ENCODE results near the gene ARHGEF40. TPM values are rescaled to one million over a fixed set of nuclear protein-coding genes. Genes with fewer than 3 reads are reported as not detected.

Gene ARHGEF40
- polyA plus RNA-seq, 4 donors = 69.0 to 102 (median 79.0) TPM

DNA sequence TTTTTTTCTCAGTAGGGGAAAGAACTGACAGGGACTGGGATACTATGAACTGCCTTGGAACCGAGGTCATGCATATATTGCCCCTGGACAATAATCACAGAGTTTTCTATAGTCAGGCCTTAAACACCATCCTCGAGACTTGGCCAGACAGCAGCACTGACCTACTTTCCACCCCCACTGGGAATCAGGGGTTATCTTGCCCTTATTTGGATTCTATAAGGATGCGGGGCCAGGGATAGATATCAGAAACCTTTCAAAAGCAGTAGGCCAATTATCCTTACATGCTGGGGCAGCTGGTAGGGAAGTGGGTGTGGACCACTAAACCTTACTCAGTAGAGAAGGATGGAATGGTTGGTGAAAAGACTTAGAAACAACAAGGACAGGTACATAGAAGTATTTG is 26.3 kb downstream of the ARHGEF40 start:
- no peak for DNase-seq (ENCODE audit: low read depth in 4 of 4, low spot score in 2 of 4)

DNA sequence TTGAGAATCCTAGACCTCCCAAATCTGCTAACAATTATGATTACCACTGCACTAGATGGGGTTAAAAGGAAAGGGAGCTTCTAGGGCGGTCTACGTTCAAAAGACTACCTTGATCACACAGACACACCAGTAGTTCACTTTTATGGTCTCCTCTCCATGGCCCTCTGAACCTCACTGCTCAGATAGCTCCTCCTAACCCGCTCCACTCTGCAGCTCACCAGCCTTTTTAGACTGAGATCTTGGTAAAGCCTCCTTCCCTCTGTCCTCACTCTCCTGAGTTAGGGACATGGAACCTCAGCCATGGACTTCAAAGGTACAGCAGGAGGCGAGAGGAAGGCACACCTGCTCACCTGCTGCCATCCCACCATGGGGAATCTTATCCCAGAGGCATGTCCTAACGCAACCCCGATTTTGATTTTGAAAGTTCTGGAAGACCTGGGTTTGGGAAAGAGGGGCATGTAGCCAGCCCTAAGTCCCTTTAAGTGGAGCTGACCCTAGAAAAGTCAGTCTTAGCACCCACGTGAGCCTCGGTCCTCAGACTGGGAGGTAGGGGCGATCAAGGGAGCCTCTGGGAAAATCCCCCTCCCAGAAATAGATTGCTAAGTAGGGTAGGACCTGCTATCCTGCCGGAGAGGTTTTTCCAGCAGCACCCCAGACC is 27.0 kb downstream of the ARHGEF40 start:
- no peak for DNase-seq (ENCODE audit: low read depth in 4 of 4, low spot score in 2 of 4)

GRCh38 chr14:21097636-21098075 is 27.6 kb downstream of the ARHGEF40 start:
- DNase-seq (ENCODE audit: low read depth in 4 of 4, low spot score in 2 of 4) = no peak

GRCh38 chr14:21098076-21098891 is 28.2 kb downstream of the ARHGEF40 start, which contains the start of gene ZNF219:
Gene ZNF219 (minus strand): TSS chr14:21098655. CDS start chr14:21093591, 5,064 bp downstream.
- DNase-seq (ENCODE audit: low read depth in 4 of 4, low spot score in 2 of 4) = no peak

- DNase-seq (ENCODE audit: low read depth in 4 of 4, low spot score in 2 of 4) = no peak
These were observed 28.9 kb downstream of the ARHGEF40 start for GRCh38 chr14:21098892-21099595.

DNA sequence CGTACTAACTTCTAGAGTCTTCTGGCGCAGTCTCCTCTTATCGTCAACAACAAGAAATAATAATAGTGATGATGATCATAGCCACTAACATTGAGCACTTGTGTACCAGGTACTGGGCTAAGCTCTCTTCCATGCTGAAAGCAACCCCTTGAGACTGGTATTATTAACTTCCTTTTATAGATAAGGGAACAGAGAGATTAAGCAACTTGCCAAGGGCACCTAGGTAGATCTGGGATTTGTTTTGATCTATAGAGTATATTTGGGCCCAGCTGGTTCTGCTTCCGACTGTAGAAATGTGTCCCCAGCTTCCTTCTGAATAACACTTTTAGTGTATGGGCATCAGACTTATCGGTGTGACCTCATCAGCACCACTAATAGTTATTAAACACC is 29.5 kb downstream of the ARHGEF40 start:
- DNase-seq (ENCODE audit: low read depth in 4 of 4, low spot score in 2 of 4) = no peak

GRCh38 chr14:21100931-21101330 is 30.8 kb downstream of the ARHGEF40 start, which contains the start of gene TMEM253:
Gene TMEM253 (plus strand): TSS chr14:21101066. CDS start chr14:21101344, 278 bp downstream.
- no peak for DNase-seq (ENCODE audit: low read depth in 4 of 4, low spot score in 2 of 4)

GRCh38 chr14:21101802-21102413 is 31.8 kb downstream of the ARHGEF40 start:
- DNase-seq (ENCODE audit: low read depth in 4 of 4, low spot score in 2 of 4) = no peak

DNA sequence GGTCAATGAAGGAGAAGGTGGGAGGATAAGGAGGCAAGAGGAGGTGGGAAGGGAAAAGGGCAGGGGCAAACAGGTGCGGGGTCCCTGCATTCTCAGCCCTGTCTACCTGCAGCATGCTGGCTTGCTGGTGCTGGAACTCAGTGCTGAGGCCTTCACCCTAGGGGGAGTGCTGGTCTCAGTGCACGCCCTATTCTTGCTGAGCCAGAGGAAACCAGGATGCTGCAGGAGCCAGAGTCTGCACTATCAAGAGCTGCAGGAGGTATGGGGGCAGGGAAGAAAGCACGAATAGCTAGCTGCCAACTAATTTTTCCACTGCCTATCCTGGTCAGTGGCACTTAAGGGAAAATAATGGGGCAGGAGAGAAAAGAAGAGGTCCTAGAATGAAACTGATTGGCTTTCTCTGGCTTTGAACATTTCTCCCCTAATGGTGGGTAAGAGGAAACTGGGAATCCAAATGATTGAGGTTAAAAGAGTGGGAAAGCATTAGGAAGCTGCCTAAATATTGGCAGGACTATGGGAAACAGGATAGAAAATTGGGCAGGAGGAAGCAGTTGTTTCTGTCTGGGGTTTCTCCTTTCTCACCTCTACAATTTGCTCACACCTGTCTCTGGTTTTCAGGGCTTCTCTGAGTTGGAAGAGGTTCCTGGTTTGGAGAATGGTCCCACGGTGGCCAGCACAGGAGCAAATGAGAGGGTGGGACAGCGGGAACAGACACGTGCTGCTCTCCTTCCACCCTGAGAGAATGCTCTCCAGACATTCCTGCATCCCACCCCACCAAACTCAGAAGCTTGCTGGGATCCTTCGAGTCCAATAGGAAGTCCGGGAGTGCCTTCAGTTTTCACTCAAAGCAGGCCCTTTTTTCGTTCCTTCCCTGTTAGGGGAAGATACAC is 32.7 kb downstream of the ARHGEF40 start:
- no peak for DNase-seq (ENCODE audit: low read depth in 4 of 4, low spot score in 2 of 4)

GRCh38 chr14:21103411-21103709 is 33.3 kb downstream of the ARHGEF40 start:
- no peak for DNase-seq (ENCODE audit: low read depth in 4 of 4, low spot score in 2 of 4)

DNA sequence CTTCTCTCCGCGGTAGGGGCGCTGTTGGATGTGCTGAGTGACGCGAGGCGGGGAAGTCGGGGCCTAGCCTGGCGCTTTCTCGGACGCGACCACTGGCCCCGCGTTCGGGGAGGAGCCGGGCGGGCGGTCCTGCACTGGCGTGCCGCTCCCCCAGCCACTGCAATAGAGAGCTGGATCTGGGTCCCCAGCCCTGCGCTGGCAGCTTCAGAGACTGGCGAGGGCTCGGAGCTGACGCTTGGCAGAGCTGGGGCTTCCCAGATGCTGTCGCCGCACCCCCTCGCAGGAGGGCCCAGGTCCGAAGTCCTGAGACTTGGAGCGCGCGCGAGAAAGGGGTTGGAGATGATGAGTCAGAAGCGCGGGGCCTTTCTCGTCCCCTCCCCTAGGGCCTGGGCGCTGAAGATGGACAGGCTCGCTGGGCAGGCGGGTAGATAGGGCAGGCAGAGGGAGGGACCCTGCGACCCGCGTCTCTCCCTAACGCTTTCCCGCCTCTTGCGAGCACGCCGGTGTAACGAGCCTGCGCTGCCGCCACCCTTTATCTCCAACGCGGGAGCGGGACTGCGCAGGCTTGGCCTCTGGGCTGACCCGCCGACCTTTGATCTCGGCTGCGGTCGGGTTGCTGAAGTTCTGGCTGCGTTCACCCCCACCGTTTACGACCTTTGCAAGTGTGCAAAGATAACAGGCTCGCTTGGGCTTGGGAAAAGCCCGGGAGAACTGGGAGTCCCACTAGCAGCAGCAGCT is 33.8 kb downstream of the ARHGEF40 start:
- DNase-seq (ENCODE audit: low read depth in 4 of 4, low spot score in 2 of 4) = peak; percentile 91 to 95 (median 94)

DNA sequence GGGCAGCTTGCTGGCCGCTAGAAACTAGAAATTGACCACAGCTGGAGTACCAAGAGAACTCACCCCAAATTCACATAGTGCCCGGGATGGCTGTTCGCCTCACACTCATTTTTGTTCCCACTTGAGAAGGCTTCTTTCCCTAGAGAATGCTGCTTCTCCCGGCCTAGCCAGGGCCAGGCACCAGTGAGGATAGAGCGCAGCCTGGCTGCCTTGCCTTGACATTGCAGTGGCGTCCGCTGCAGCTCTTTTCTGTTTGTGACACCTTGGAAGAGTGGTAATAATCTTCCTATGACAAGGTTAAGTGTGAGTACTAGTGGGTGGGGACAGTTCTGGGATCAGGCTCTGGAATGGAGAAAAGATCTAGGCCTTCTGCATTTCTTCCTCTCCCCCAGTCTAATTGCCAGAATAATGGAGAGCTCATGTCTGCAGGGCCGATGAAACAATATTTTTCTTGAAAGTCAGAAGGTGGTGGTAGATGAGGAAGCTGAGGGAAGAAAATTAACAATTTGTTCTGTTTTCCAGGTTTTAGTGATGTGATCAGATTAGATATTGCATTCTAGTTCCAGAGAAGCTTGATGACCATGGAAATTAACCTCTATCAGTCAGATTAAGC is 34.5 kb downstream of the ARHGEF40 start:
- no peak for DNase-seq (ENCODE audit: low read depth in 4 of 4, low spot score in 2 of 4)

GRCh38 chr14:21105095-21105494 is 35.0 kb downstream of the ARHGEF40 start:
- no peak for DNase-seq (ENCODE audit: low read depth in 4 of 4, low spot score in 2 of 4)

DNA sequence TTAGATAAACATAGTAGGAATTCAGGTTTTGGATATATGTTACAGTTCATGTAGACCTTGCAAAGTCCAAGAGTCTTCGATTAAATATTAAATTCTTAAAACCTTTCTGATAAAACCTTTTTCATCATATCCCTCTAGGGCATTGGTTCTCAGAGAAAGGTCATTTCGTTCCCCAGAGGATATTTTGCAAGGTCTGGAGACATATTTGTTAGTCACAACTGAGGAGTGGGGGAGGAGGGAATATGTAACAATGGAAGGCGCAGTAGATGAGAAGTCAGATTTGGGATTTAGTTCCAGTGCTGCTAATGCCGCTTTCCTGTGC is 36.0 kb downstream of the ARHGEF40 start:
- DNase-seq (ENCODE audit: low read depth in 4 of 4, low spot score in 2 of 4) = no peak

DNA sequence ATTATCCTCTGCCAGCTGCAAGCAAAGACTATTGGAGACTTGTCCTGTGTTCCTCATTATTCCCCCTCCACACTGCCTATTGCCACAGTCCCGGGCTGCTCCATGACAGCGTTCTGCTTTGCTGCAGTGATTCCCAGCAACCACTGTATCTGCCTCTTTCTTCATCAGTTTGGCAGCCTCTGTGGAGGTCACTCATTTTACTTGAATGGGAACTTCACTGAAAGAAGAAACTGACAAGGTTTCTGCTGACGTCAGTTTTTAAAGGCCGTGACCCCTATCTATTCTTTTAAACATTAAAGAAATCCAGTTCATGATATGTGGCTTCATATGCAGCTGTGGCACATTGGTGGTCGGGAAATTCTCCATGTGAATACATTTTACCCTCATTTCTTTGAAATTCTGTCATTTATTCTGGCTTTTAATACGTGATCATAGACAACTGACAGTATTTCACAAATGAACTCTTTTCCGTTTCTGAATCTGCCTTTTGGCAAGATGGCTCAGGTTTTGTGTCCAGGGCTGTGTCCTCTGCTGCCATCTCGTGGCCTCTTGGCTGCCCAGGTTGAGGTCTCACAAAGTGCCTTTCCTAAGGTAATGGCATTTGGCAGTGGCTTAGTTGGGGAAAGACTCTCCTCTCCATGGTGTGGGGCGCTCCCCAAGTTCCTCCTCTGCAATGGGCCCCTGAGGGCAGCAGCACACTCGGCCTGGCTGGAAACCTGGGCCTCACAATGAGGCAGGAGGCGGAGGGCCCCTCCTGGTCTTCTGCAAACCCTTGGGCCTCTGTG is 36.6 kb downstream of the ARHGEF40 start:
- DNase-seq (ENCODE audit: low read depth in 4 of 4, low spot score in 2 of 4) = no peak

- no peak for DNase-seq (ENCODE audit: low read depth in 4 of 4, low spot score in 2 of 4)
These were observed 37.2 kb downstream of the ARHGEF40 start for GRCh38 chr14:21107283-21107800.

DNA sequence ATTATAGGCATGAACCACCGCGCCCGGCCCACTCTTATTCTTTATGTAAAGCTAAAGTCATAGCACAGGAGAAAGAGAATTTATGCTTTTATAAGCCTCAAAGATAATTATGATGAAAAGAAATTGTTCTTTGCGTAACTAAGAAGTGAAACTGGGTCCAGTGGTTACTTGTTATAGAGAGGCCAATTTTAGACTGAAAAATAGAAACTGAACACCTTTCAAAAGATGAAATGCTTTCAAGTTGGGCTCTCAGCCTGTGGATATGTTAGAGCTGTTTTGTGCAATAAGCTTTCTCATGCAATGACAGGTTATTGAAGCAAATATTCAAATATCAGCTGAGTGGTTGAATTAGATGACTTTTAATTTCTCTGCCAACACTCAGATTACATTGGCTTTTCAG is 38.7 kb downstream of the ARHGEF40 start:
- no peak for DNase-seq (ENCODE audit: low read depth in 4 of 4, low spot score in 2 of 4)

Measured in left renal cortex interstitium (tissue), 4 donors.